ENCODE data around the gene ANO9.

The ANO9 gene, protein sequence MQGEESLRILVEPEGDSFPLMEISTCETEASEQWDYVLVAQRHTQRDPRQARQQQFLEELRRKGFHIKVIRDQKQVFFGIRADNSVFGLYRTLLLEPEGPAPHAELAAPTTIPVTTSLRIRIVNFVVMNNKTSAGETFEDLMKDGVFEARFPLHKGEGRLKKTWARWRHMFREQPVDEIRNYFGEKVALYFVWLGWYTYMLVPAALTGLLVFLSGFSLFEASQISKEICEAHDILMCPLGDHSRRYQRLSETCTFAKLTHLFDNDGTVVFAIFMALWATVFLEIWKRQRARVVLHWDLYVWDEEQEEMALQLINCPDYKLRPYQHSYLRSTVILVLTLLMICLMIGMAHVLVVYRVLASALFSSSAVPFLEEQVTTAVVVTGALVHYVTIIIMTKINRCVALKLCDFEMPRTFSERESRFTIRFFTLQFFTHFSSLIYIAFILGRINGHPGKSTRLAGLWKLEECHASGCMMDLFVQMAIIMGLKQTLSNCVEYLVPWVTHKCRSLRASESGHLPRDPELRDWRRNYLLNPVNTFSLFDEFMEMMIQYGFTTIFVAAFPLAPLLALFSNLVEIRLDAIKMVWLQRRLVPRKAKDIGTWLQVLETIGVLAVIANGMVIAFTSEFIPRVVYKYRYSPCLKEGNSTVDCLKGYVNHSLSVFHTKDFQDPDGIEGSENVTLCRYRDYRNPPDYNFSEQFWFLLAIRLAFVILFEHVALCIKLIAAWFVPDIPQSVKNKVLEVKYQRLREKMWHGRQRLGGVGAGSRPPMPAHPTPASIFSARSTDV

DNA sequence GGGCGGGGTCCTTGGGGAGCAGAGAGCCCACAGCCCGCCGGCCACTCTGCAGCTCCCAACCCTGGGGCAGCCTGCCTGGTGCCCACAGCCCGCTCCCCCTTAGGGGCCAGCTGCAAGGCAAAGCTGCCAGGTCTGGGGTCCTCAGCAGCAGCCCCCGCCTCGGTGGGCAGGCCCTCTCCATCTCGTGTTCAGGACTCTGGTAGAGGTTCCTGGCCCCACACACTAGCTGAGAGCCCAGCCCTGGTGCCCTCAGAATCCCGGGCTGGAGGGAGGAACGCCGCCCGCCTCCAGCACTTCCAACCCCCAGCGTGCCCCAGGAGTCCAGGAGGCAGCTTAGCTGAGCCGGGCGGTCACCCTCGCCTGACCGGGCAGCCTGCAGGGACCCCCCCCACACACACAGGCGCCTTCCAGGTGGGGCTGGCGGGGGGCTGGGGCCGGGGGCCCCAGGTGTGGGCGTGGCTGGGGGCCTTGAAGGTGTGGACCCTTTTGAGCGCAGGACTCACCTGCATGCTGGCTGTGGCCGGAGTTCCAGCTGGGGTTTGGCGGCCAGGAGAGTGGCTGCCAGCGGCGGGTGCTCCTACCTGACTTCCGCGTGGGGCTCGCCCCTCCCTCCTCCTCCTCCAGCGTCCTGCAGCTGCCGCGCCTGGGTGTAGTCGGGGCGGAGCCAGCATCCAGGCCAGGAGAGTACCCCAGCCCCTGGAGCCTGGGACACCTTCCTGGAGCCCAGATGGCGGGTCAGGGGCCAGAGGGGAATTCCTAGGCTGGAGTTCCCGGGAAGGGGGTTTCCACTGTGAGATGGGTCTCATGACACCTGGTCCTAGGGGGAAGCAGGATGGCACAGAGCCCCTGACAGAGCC is at the start of gene ANO9:
ANO9 (minus strand) TSS at position 594 of the 857 bp plus-strand sequence; CDS start at position 509, 85 bp downstream.
- peak; percentile 75 for DNase-seq (ENCODE audit: low spot score)

DNA sequence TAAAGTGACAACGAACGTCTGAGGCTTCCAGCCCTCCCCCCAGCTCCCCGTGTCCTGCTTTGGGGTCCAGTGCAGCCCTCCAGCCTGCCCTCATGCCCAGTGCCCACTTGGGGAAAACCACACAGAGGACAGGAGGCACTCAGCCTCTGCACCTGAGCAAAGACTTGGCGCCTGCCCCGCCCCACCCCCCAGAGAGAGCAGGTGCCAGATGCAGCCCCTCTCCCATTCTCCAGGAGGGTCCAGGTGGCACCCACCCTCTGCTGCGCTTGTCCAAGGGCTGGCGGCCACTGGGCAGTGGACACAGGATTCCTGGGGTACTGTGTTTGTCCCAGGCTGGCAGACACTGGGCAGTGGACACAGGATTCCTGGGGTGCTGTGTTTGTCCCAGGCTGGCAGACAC is 49.5 kb upstream of the ANO9 start:
- DNase-seq (ENCODE audit: low spot score) = no peak

DNA sequence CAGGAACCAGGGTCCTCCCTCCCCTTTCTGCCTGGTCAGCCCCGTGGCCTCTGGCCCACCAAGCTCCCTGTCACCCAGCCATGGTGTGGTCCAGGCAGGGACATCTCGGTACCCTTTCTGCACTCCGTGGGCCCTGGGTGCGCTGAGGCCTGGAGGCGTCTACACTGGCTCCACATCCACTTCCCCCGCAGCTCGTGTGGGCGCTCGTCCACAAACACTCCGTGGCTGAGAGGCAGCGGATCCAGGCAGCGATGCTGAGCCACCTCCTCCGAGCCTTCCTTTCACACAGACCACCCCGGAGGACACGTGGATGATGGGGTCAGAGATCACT is 49.1 kb upstream of the ANO9 start:
- no peak for DNase-seq (ENCODE audit: low spot score)

DNA sequence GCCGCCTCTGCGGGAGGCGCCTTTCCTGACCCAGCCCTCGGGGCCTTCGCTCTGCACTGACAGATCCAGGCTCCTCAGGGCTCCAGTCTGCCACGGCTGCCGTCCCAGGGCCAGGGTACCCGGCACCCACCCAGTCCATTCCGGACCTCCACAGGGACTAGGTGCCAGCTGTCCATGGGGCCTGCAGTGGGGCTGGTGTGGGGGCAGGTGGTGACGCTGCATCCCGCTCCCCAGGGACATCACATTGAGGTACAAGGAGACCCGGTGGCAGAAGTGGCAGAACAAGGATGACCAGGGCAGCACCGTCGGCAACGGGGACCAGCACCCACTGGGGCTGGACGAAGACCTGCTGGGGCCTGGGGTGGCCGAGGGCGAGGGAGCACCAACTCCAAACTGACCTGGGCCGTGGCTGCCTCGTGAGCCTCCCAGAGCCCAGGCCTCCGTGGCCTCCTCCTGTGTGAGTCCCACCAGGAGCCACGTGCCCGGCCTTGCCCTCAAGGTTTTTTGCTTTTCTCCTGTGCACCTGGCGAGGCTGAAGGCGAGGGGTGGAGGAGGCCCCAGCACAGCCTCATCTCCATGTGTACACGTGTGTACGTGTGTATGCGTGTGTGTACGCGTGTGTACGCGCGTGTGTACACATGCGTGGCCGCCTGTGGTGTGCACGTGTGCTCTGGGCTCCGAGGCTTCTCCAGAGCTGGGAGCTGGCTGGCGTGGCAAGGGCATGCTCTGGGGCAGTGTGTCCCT is 48.5 kb upstream of the ANO9 start:
- DNase-seq (ENCODE audit: low spot score) = no peak

DNA sequence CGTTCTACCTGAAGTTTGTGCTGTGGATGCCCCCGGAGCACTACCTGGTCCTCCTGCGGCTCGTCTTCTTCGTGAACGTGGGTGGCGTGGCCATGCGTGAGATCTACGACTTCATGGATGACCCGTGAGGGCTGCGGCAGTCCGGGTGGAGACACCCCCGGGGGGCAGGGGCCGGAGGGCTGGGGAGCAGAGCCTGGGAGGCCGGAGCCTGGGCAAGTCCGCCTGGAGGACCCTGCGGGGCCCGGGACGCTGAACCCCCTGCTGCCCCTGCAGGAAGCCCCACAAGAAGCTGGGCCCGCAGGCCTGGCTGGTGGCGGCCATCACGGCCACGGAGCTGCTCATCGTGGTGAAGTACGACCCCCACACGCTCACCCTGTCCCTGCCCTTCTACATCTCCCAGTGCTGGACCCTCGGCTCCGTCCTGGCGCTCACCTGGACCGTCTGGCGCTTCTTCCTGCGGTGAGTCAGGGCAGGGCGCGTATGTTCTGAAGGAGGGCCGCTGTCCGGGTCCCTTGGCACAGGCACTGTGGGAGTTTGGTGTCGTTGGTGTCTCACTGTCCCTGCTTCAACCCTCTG is 47.9 kb upstream of the ANO9 start:
- DNase-seq (ENCODE audit: low spot score) = no peak

DNA sequence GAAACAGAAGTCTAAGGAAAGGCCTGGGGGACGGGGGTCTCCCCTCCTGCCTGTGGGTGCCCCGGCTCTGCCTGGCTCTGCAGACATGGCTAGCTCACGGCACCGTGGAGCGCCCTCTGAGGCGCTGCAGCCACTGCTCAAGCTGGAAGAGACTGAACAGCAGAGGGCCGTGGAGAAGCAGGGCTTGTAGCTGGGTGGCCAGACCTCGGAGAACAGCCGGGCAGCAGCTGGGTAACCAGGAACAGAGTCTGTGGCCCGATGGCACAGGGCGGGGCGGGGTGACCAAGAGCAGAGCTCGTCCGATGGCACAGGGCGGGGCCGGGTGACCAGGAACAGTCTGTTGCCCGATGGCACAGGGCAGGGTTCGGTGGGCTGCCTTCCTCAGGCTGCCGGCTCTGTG is 47.2 kb upstream of the ANO9 start:
- DNase-seq (ENCODE audit: low spot score) = no peak

DNA sequence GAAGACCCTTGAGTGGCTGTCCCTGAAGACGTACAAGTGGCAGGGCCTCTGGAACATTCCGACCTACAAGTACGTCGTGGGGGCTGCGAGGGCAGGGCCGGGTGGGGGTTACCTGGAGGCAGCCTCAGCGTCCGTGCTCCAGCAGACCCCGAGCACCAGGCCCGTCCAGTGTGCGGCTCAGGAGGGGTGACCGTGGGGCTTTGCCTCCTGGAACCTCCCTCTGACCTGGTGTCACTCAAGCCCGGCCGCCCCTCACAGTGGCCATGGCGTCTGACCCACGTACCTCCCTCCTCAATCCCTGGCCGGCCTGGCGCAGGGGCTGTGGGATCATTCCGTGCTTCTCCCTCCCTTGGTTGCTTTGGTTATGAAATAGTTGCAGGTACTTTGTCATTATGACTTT is 46.8 kb upstream of the ANO9 start:
- no peak for DNase-seq (ENCODE audit: low spot score)

DNA sequence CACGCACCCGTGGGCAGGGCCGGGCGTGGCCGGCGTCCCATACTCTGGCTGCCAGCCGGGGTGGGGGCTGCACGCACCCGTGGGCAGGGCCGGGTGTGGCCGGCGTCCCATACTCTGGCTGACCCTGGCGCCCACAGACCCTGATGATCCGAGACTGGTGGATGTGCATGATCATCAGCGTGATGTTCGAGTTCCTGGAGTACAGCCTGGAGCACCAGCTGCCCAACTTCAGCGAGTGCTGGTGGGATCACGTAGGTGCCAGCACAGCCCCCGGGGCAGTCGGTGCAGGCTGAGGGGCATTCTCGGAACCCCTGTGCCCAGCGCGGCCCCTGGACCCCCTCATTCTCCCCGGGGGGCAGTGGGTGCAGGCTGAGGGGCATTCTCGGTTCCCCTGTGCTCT is 46.3 kb upstream of the ANO9 start:
- DNase-seq (ENCODE audit: low spot score) = no peak

DNA sequence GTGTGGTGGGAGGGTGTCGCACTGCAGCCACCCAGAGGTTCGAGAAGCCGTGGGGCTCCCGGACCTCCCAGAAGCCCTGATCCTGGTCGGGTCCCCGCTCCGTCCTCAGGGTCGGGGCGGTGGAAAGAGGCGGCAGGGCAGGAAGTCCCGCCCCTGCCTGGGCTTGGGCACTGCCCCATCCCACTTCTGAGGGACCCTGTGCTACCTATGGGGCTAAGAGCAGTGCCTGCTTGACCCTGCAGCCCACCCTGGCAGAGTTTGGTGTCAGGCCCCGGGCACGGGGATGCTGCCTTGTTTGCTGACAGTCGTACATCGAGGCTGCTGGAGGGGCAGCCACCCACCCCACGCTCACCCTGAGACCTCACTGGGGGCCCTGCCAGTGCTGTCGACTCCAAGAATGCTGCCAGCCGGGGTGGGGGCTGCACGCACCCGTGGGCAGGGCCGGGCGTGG is 45.8 kb upstream of the ANO9 start:
- DNase-seq (ENCODE audit: low spot score) = no peak

DNA sequence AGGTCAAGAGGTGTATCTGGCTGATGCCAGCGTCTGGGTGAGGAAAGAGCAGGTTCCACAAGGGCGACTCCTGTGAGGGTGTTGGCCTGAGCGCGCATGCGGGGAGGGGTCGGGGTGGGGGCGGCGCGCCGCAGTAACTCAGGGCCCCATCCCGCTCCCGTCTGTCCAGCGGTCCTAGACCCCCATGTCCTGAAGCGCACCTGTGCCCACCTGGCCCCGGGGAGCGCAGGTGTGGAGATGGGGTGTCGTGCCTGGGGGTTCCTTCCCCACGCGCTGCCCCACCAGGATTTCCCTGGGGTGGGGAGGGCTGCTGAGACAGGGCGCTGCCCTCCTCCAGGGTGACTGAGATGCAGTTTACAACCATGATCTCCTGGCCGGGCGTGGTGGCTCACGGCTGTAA is 44.4 kb upstream of the ANO9 start:
- DNase-seq (ENCODE audit: low spot score) = no peak

DNA sequence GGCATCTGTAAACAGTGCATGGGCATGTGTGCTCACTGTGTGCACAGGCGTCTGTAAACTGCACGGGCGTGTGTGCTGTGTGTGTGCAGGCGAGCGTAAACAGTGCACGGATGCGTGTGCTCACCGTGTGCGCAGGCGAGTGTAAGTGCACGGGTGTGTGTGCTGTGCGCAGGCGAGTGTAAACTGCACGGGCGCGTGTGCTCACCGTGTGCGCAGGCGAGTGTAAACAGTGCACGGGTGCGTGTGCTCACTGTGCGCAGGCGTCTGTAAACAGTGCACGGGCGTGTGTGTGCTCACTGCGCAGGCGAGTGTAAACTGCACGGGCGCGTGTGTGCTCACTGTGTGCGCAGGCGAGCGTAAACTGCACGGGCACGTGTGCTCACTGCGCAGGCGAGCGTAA is 42.8 kb upstream of the ANO9 start:
- DNase-seq (ENCODE audit: low spot score) = no peak

DNA sequence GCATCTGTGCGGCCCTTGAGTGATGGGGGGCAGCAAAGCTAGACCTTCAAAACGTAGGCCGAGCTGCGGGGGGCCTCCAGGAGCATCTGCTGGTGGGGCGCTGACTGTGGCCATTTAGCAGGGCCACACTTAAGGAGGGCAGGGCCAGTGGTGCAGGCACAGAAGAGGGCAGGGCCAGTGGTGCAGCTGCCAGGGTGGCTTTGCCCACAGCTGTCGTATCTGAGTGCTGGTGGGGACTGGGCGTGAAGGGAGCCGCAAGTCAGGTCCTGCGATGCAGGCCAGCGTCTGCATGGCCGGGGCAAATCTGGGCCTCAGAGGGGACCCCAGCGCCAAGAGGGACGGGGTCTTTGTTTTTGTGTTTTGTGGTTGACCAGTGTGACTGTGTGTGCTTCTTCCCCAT is 37.5 kb upstream of the ANO9 start:
- DNase-seq (ENCODE audit: low spot score) = no peak

DNA sequence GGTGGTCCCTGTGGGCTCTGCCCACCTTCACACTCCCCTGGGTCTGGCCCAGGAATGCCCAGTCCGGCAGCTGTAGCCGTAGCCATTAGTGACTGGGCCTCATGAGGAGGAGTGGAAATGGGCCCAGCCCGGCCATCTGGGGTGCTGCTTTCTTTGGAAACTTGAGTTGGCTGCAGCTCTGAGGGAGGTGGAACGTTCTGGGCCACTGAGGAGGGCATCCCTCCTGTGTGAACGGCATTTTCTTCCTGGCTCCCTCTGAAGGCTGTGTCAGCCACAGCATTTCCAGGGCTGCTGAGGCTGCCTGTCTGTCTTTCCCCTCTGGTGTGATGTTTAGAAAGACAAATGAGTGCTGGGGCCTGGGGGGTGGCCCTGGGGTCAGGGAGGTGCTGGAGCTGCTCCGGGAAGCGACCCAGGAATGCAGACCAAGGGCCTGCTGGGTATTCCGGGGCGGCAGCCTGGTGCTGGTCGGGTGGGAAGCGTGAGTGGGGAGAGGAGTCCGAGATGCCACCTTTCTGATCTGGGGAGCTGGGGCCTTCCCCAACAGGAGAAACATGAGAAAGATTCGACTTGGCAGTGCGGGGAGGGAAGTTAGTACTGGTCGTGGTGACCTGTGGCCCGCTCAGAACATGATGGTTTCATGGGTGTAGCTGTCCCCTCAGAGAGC is 35.4 kb upstream of the ANO9 start:
- DNase-seq (ENCODE audit: low spot score) = no peak

DNA sequence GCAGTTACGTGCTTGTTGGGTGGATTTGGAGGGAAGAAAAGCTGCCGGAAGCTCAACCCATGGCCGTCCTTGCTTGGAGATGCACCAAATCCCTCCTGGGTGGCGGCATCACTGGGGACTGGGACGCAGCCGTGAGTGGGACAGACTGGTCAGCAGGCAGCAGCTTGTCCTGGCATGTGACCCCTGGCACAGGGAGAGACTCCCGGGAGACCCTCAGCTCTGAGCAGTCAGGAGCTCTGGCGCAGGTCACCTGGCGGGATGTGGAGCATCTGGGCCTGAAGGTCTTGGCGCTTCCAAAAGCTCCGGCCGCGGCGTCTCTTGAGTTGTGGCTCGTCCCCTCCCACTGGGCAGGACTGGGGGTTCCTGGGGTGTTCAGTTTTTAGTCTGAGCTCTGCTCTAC is 34.6 kb upstream of the ANO9 start:
- no peak for DNase-seq (ENCODE audit: low spot score)

DNA sequence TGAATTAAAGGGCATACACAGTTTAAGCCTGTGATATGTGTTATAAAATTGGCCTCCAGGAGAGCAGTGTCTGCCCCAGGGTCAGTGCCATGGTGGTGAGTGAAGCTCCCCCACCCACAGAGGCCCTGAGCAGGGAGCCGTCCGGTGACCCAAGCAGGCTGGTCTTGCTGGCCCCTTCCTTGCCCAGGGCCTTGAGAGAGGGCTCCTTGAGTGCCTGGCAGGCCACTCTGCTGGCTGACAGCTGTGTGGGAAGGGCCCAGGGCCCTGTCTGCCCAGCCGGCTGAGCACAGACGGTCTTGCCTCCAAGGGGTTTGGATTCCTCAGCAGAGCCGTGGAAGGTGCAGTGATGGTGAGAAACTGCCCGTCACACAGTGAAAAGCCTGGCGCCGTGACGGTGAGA is 34.1 kb upstream of the ANO9 start:
- DNase-seq (ENCODE audit: low spot score) = no peak

DNA sequence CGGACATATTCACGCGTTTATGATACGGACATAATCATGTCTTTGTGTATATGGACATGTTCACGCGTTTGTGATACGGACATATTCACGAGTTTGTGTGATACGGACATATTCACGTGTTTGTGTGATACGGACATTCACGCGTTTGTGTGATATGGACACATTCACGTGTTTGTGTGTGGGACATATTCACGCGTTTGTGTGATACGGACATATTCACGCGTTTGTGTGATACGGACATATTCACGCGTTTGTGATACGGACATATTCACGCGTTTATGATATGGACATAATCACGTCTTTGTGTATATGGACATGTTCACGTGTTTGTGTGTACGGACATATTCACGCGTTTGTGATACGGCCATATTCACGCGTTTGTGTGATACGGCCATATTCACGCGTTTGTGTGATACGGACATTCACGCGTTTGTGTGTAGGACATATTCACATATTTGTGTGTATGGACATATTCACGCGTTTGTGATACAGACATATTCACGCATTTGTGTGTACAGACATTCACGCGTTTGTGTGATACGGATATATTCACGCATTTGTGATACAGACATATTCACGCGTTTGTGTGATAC is 33.2 kb upstream of the ANO9 start:
- no peak for DNase-seq (ENCODE audit: low spot score)

DNA sequence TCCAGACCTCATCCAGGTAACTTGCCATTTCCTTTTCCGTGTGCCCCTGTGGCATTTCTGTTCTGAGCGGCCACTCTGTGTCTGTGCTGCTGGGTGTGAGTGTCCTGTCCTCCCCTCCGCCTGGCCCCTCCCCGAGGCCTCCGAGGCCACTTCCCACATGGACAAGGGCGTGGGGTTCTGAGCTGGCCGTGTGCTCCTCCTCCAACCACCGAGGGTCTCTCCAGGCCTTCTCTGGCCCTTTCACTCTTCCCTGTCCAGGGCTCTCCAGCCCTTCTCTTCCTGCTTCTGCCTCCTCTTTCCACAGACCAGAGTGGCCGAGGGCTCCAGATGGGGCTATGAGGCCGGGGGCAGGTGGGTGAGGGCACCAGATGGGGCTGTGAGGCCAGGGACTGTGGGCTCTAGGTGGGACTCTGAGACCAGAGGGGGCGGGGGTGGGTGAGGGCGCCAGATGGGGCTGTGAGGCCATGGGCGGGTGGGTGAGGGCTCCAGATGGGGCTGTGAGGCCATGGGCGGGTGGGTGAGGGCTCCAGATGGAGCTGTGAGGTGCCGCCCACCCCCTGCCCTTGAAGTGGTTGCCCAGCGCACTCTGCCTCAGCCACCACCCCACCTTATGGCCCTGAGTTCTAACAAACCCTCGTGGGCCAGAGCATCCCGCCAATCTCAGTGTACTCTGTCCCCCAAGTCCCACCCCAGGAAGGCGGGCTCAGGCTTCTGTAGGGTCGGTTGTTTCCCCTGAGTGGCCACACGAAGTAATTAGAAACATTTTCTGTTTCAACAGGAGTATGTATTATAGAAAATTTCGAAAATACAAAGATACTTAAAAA is 32.4 kb upstream of the ANO9 start:
- DNase-seq (ENCODE audit: low spot score) = no peak

DNA sequence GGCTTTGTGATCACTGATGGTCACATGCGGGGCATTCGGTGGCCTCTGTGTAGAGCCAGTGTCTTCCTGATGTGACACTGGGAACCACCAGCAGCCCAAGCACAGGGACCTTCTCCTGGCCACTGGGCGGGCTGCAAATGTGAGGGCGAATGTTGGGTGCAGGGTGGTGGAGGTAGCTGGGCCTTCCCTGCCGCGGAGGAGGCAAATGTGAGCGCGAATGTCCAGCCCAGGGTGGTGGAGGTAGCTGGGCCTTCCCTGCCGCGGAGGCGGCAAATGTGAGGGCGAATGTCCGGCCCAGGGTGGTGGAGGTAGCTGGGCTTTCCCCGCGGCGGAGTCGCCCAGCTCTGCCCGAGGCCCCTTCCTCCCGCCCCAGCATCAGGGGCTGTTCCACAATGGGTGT is 31.6 kb upstream of the ANO9 start:
- no peak for DNase-seq (ENCODE audit: low spot score)

DNA sequence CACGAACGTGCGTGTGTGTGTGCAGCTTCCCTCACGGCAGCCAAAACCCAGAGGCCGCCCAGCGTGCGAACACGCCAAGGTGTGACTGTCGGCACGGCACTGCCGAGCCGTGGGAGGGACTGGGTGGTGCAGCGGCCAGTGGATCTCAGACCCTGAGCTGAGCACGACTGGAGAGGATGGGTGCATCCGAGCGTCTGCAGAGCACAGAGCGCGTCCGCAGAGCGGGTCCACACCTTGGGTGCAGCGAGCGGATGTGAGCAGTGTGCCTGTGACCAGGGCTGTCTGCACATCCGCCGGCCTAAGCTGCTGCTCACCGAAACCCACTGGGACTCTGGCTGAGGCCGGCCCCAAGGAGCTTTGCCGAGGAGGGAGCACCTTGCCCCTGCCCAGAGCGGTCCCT is 31.0 kb upstream of the ANO9 start:
- no peak for DNase-seq (ENCODE audit: low spot score)

DNA sequence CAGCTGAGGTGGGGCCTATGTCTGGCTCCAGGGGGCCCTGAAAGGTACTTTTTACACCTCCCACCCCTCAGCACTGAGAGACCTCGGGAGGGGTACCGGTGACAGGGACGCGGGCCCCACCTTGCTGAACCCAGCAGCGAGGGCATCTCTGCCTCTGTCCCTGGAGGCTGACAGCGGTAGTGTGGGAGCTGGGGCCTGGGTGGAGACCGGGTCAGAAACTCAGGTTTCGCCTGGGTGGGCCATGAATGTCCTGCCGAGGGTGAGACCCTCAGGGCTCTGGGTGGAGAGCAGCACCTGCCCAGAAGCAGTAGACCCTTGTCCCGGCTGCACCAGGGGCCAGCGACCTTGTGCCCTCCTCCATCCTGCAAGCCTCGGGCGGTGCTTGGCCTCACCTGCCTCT is 30.5 kb upstream of the ANO9 start:
- DNase-seq (ENCODE audit: low spot score) = no peak

All from germinal center (tissue), 1 donor.